OCI-LY3 (cell line): ENCODE data around the gene EYS.

Experiments
- H2AFZ ChIP-seq: fragments of 200-600, 300-600 bp; shearing (Covaris generic); 2 replicates; pipeline ENCODE4 v1.6.0; 2014; ENCODE audit warnings: antibody characterized with exemption, low read depth, low read length
- H3K27ac ChIP-seq: fragments of 200-600, 300-600 bp; sonication (generic); 2 replicates; pipeline ENCODE4 v1.5.1; 2014; ENCODE audit warnings: mild to moderate bottlenecking, low read length, moderate library complexity, mixed read lengths
- H3K27me3 ChIP-seq: fragments of 200-600, 300-600 bp; sonication (generic); 2 replicates; pipeline ENCODE4 v1.6.1; 2014; ENCODE audit warnings: low read depth, low read length, mixed read lengths
- H3K36me3 ChIP-seq: fragments of 200-600, 300-600 bp; sonication (generic); replicated peaks from 2 replicates; pipeline ENCODE3; 2014; ENCODE audit warnings: low read depth, low read length, mixed read lengths
- H3K4me1 ChIP-seq: fragments of 300-600, 200-600 bp; sonication (generic); 2 replicates; pipeline ENCODE4 v1.6.1; 2014; ENCODE audit warnings: low read length, mixed read lengths
- H3K4me2 ChIP-seq: fragments of 200-600, 300-600 bp; sonication (generic); 2 replicates; pipeline ENCODE4 v1.6.1; 2014; ENCODE audit warnings: low read length, mixed read lengths
- H3K4me3 ChIP-seq: fragments of 300-600, 200-600 bp; sonication (generic); 2 replicates; pipeline ENCODE4 v1.5.1; 2014; ENCODE audit warnings: antibody characterized with exemption, mild to moderate bottlenecking, low read length, moderate library complexity
- H3K79me2 ChIP-seq: fragments of 300-600, 200-600 bp; shearing (Covaris generic); 2 replicates; pipeline ENCODE4 v1.6.1; 2014; ENCODE audit warnings: mild to moderate bottlenecking, low read length, mixed read lengths
- H3K9ac ChIP-seq: fragments of 300-600, 200-600 bp; shearing (Covaris generic); 2 replicates; pipeline ENCODE4 v1.6.0; 2014; ENCODE audit warnings: mild to moderate bottlenecking, low read length, moderate library complexity
- H3K9me3 ChIP-seq: fragments of 200-600, 300-600 bp; shearing (Covaris generic); 2 replicates; pipeline ENCODE4 v1.6.1; 2014; ENCODE audit warnings: low read length, mixed read lengths; ENCODE audit not compliant: insufficient read depth
- H4K20me1 ChIP-seq: fragments of 200-600, 300-600 bp; sonication (generic); 2 replicates; pipeline ENCODE4 v1.6.1; 2016; ENCODE audit warnings: low read length, mixed read lengths; ENCODE audit not compliant: insufficient read depth
- CTCF ChIP-seq: fragments of 200-600, 300-600 bp; sonication (generic); IDR thresholded peaks from 2 replicates; pipeline ENCODE4 v1.5.1; 2014; ENCODE audit warnings: antibody characterized with exemption, low read length, low read depth
- EZH2phosphoT487 ChIP-seq: fragments of 200-600 bp; shearing (Covaris generic); IDR thresholded peaks from 2 replicates; pipeline ENCODE4 v1.6.1; 2018; ENCODE audit warnings: antibody characterized with exemption, mixed run types, low read depth

EYS gene

GRCh38 chr6:63793465-63794137, 1913.4 kb downstream of the EYS start:
- Histone ChIP-seq H3K27me3 (peaks cover 31% of the 10 kb centered on the region), H3K4me2 (peak overlapping the region; percentile 10; the same call in 1 of the 2 replicates), H3K79me2 (no peaks in the 10 kb centered on the region), H4K20me1 (no peaks in the 10 kb centered on the region), H3K4me1 (peaks cover 27% of the 10 kb centered on the region), H3K27ac (no peak overlapping the region), H3K9ac (no peak overlapping the region), H3K36me3 (no peaks in the 10 kb centered on the region), H2AFZ (no peak overlapping the region), H3K4me3 (no peak overlapping the region), H3K9me3 (no peaks in the 10 kb centered on the region)
- TF ChIP-seq EZH2phosphoT487 = no peak
- no peak for TF ChIP-seq CTCF

- Histone ChIP-seq H3K4me1 (peaks cover 27% of the 10 kb centered on the region), H3K36me3 (no peaks in the 10 kb centered on the region), H3K9me3 (no peaks in the 10 kb centered on the region), H2AFZ (no peak overlapping the region), H3K4me2 (no peak overlapping the region), H3K27me3 (peaks cover 31% of the 10 kb centered on the region), H4K20me1 (no peaks in the 10 kb centered on the region), H3K4me3 (no peak overlapping the region), H3K27ac (no peak overlapping the region), H3K9ac (no peak overlapping the region), H3K79me2 (no peaks in the 10 kb centered on the region)
- TF ChIP-seq EZH2phosphoT487 (no peak), CTCF (no peak)
Observed at GRCh38 chr6:63792736-63793464, 1914.1 kb downstream of the EYS start.

GRCh38 chr6:63790334-63790733, 1916.7 kb downstream of the EYS start:
- Histone ChIP-seq H3K9me3 (no peaks in the 10 kb centered on the region), H3K4me2 (peak overlapping the region; percentile 38), H3K9ac (no peak overlapping the region), H3K27me3 (peaks cover 21% of the 10 kb centered on the region), H4K20me1 (no peaks in the 10 kb centered on the region), H3K36me3 (no peaks in the 10 kb centered on the region), H3K4me3 (no peak overlapping the region), H3K79me2 (no peaks in the 10 kb centered on the region), H3K4me1 (peaks cover 28% of the 10 kb centered on the region), H2AFZ (no peak overlapping the region), H3K27ac (no peak overlapping the region)
- TF ChIP-seq CTCF (no peak), EZH2phosphoT487 (no peak)

GRCh38 chr6:63789699-63790098, 1917.3 kb downstream of the EYS start:
- peaks cover 35% of the 10 kb centered on the region for H3K4me1 ChIP-seq
- no peak overlapping the region for H3K9ac ChIP-seq
- no peak overlapping the region for H2AFZ ChIP-seq
- no peaks in the 10 kb centered on the region for H3K79me2 ChIP-seq
- no peaks in the 10 kb centered on the region for H4K20me1 ChIP-seq
- no peak overlapping the region for H3K27ac ChIP-seq
- TF ChIP-seq CTCF = no peak
- no peak for TF ChIP-seq EZH2phosphoT487
- H3K36me3 ChIP-seq = no peaks in the 10 kb centered on the region
- no peaks in the 10 kb centered on the region for H3K9me3 ChIP-seq
- H3K4me3 ChIP-seq = no peak overlapping the region
- peaks cover 15% of the 10 kb centered on the region for H3K27me3 ChIP-seq
- peak overlapping the region; percentile 38 for H3K4me2 ChIP-seq
